ENCODE data around the gene WASF2. TPM values are rescaled to one million over a fixed set of nuclear protein-coding genes. Genes with fewer than 3 reads are reported as not detected.

WASF2 gene
- total and polyA plus RNA-seq, 5 experiments from 2014 or later: 54.8 to 185 (median 68.9) TPM

DNA sequence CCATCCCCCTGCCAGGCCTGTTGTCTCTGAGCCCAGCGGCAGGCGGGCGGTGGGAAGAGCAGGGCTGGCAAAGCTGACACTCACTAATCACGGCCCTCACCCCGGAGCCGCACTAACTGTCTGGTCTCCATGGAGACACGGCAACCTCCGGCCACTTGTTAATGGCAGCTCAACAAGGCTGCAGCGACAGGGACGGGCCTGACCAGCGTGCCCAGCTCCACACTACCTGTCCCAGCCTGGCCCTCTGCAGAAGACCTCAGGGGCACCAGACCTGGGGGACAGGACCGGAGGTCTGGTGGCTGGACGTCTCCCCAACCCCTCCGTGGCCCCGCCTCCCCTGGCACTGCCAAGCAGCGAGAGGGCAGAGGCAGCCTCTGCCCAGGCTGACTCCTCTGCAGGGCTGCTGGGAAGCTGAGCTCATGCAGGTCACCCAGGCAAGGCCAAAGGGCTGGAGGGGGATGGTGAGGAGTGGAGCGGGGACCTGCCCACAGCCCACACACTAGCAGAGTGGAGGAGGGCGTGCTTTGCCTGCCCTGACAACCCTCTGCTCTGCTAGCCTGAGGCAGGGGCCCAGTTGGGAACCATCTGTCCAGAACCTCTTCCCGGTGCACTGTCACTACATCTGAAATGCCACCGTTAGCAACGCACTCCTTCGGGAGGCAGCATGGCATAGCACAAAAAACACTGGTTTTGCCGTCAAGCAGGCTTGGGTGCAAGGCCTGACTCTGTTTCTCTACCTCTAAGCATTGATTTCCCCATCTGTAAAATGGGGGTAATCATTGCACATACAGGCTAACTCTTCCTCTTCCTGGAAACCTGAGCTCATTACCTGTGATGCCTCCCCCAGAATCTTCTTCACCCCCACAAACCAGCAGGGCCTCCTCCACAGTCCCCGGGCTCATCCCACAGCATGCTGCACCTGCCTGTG lies 29.6 kb upstream of the WASF2 start:
- Mint-ChIP-seq H3K36me3 (no peaks in the 10 kb centered on the region), H3K27ac (peak overlapping the region; percentile 94 to 99 (median 98)), H3K4me3 (peak overlapping the region in 7 of 10 donors; percentile 12 to 98 (median 47)), H3K4me1 (peaks cover 43 to 75% (median 62%) of the 10 kb centered on the region in 4 donors), H3K27me3 (no peaks in the 10 kb centered on the region), H3K9me3 (no peaks in the 10 kb centered on the region)
- no peak for DNase-seq
- no peak for ATAC-seq
- POLR2A ChIA-PET: interaction anchor here (0.6 to 10.8 kb wide), 3 partner anchors 12 to 1366 kb away, joined by 3 to 144 read pairs (median 6); partner anchors contain the start of gene WASF2

DNA sequence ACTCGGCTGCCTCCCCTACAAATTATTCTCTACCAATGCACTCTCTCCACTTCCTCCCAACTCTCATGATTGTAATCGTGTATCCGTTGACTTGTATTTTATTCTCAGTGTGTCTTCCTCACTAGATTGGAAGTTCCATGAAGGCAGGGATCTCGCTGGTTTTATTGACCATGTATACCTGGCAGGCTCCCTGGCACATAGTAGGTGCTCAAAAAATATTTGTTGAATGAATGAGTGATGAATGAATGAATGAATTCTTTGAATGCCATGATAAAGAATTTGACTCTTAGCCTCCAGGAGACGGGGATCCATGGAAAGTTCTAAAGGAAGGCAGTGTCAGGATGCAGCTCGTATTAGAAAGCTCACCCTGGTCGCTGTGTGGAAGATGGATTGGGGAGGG lies 28.8 kb upstream of the WASF2 start:
- H3K27ac Mint-ChIP-seq: peak overlapping the region in 9 of 10 donors; percentile 17 to 88 (median 74)
- no peaks in the 10 kb centered on the region for H3K27me3 Mint-ChIP-seq
- H3K4me1 Mint-ChIP-seq: peaks cover 37 to 67% (median 54%) of the 10 kb centered on the region in 4 donors
- peak overlapping the region in 2 of 10 donors; percentile 11 to 25 for H3K4me3 Mint-ChIP-seq
- H3K36me3 Mint-ChIP-seq: no peaks in the 10 kb centered on the region
- DNase-seq (no peak), ATAC-seq (no peak)
- POLR2A ChIA-PET: interaction anchor here (10.8 kb wide), 1 partner anchor 28 kb away, joined by 144 read pairs; the partner anchor contains the start of gene WASF2
- H3K9me3 Mint-ChIP-seq: no peaks in the 10 kb centered on the region

DNA sequence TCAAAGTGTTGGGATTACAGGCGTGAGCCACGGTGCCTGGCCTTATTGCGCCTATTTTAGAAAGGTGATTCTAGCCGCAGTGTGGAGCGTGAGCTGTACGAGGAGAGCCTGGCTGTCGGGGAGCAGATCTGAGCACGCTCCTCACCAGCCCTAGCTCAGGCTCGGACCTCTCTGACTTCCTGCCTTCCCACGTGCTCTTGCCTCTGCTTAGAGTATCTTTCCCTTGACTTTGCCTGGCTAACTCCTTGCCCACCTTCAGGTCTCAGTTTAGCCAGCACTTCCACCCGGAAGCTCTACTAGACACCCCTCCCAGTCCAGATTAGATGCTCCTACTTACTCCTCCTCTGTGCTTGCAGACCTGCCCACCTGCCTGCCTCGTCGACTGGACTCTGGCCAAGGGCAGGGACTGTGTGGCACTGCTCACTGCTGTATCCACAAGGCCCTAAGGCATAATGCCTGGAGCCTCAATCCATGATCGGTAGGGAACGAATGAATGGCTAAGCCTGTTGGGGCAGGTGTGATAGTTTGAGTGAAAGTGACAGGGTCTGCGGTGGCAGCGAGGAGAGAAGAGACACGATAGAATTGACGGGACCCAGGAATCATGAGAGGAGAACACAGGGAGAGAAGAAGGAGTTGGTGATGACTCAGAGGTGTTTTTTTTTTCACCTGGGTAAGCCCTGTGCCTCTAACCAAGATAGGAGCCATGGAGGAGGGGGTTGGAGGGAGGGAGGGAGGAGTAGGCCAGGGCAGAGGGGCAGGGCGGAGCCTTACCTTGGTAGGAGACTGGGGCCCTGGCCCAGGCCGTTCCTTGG lies 28.1 kb upstream of the WASF2 start:
- POLR2A ChIA-PET: interaction anchor here (0.5 to 10.8 kb wide), 3 partner anchors 10 to 49 kb away, joined by 3 to 144 read pairs (median 3); partner anchors contain the start of gene WASF2
- Mint-ChIP-seq H3K4me1 (peaks cover 33 to 60% (median 51%) of the 10 kb centered on the region in 4 donors), H3K27ac (peak overlapping the region; percentile 21 to 93 (median 88)), H3K36me3 (no peaks in the 10 kb centered on the region), H3K9me3 (no peaks in the 10 kb centered on the region), H3K4me3 (peak overlapping the region in 8 of 10 donors; percentile 24 to 75 (median 54)), H3K27me3 (no peaks in the 10 kb centered on the region)
- DNase-seq: no peak
- ATAC-seq: no peak

DNA sequence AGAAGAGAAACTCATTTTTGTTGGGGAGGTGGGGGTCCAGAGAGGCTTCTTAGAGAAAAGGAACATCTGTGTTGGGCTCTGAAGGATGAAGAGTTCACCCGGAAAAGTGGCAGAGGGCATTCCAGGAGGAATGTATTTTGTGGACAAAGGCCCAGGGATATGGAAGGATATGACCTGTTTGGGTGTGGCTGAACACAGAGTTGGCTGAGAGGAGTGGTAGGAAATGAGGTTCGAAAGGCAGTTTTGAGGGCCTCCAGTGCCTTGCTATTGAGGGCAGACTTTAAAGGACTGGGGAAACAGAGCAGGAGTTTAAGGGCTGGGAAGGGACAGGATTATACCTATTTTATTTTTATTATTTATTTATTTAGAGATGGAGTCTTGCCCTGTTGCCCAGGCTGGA lies 27.3 kb upstream of the WASF2 start:
- Mint-ChIP-seq H3K4me1 (peaks cover 26 to 52% (median 44%) of the 10 kb centered on the region in 4 donors), H3K27ac (peak overlapping the region in 9 of 10 donors; percentile 7 to 93 (median 55)), H3K36me3 (no peaks in the 10 kb centered on the region), H3K27me3 (no peaks in the 10 kb centered on the region), H3K4me3 (peak overlapping the region in 6 of 10 donors; percentile 34 to 66 (median 42)), H3K9me3 (no peaks in the 10 kb centered on the region)
- DNase-seq (no peak), ATAC-seq (no peak)
- POLR2A ChIA-PET: interaction anchor here (0.9 to 1.5 kb wide), 2 partner anchors 9 to 11 kb away, joined by 3 to 4 read pairs; no protein-coding TSS in a partner anchor

DNA sequence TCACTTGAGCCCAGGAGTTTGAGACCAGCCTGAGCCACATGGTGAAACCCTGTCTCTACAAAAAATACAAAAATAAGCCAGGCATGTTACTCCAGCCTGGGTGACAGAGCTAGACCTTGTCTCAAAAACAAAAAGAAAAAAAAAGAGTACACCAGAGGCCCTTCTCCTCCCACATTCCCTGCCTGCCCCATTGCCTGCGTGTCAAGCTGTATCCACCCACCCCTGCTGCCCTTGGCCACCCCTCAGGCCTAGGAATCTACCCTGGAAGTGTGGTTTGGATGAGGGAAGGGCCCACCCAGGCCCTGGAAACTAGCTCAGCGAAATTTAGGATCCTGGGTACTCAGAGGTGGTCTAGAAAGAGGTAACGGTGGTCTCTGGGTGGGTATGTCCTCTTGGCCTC lies 25.7 kb upstream of the WASF2 start:
- Mint-ChIP-seq H3K36me3 (no peaks in the 10 kb centered on the region), H3K27ac (peak overlapping the region in 2 of 10 donors; percentile 9 to 65), H3K4me3 (no peak overlapping the region), H3K27me3 (no peaks in the 10 kb centered on the region), H3K4me1 (peaks cover 19 to 35% (median 30%) of the 10 kb centered on the region in 4 donors), H3K9me3 (no peaks in the 10 kb centered on the region)
- DNase-seq (no peak), ATAC-seq (no peak)
- POLR2A ChIA-PET: interaction anchor here (1.3 kb wide), 1 partner anchor 12 kb away, joined by 6 read pairs; no protein-coding TSS in a partner anchor

- Mint-ChIP-seq H3K27ac (peak overlapping the region in 1 of 10 donors; percentile 34), H3K36me3 (no peaks in the 10 kb centered on the region), H3K9me3 (no peaks in the 10 kb centered on the region), H3K27me3 (no peaks in the 10 kb centered on the region), H3K4me1 (peaks cover 13 to 24% (median 20%) of the 10 kb centered on the region in 4 donors), H3K4me3 (no peak overlapping the region)
- ATAC-seq (no peak), DNase-seq (no peak)
- POLR2A ChIA-PET: no interaction called here
These were observed 24.0 kb upstream of the WASF2 start for GRCh38 chr1:27513958-27514357.

GRCh38 chr1:27513528-27513927 lies 23.6 kb upstream of the WASF2 start:
- ATAC-seq (no peak), DNase-seq (no peak)
- Mint-ChIP-seq H3K36me3 (no peaks in the 10 kb centered on the region), H3K9me3 (no peaks in the 10 kb centered on the region), H3K27ac (no peak overlapping the region), H3K4me1 (peaks cover 9 to 19% (median 16%) of the 10 kb centered on the region in 4 donors), H3K27me3 (no peaks in the 10 kb centered on the region), H3K4me3 (no peak overlapping the region)
- POLR2A ChIA-PET: no interaction called here

DNA sequence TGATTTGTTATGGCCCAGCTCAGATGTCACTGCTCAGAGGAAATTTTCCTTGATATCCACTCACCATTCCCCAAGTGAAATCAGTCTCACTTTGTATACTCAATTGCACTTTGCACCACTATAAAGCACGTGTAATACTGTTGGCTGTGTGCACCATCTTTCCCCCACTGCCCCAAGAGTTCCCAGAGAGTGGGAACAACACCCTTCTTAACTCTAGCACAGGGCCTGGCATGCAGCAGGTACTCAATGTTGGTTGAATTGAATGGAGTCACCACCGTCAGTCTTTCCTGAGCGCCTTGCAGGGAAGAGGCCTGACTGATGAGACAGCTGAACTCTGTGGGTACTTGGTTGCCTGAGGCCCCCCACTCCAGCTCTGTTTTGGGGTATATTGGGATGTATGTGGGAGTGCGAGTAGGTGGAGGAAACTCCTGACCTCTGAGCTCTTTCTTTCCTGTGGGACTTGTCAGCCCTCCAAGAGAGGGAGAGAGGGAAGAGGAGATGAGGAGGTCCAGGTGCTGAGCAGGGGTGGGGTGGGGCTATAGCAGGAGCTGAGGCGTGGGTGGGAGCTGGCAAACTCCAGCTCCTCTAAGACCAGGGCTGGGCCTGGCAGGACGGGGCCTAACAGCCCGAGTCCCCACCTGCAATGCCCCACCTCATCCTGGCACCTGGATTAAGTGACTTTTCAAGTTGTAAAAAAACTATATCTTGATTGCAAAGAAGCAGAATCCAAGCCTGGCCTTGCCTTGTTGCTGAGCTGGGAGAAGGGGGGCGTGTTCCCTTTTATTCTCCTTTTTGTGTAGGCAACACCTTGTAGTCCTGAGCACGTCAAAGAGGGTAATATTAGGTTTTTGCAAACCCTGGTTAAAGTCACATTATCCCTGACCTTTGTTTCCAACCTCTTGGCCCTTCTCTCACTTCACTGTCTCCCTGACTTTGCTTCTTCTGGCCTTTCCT lies 19.4 kb upstream of the WASF2 start:
- Mint-ChIP-seq H3K4me1 (peaks cover 0 to 6% (median 3%) of the 10 kb centered on the region in 4 donors), H3K27me3 (no peaks in the 10 kb centered on the region), H3K9me3 (no peaks in the 10 kb centered on the region), H3K36me3 (no peaks in the 10 kb centered on the region), H3K27ac (peak overlapping the region in 3 of 10 donors; percentile 0 to 43 (median 27)), H3K4me3 (no peak overlapping the region)
- ATAC-seq: no peak
- no peak for DNase-seq
- POLR2A ChIA-PET: no interaction called here

GRCh38 chr1:27507960-27508665 lies 18.1 kb upstream of the WASF2 start:
- Mint-ChIP-seq H3K27ac (peak overlapping the region in 7 of 10 donors; percentile 24 to 76 (median 39)), H3K27me3 (no peaks in the 10 kb centered on the region), H3K36me3 (no peaks in the 10 kb centered on the region), H3K4me3 (no peak overlapping the region), H3K9me3 (no peaks in the 10 kb centered on the region), H3K4me1 (peaks cover 0 to 5% (median under 1%) of the 10 kb centered on the region in 4 donors)
- POLR2A ChIA-PET: interaction anchor here (0.6 kb wide), 1 partner anchor 77 kb away, joined by 3 read pairs; no protein-coding TSS in a partner anchor
- ATAC-seq (peak; percentile 33 to 39), DNase-seq (no peak)

GRCh38 chr1:27506703-27507102 lies 16.7 kb upstream of the WASF2 start:
- DNase-seq: no peak
- POLR2A ChIA-PET: interaction anchor here (1.7 kb wide), 1 partner anchor 17 kb away, joined by 4 read pairs; the partner anchor contains the start of gene WASF2
- ATAC-seq: no peak
- H3K27ac Mint-ChIP-seq: peak overlapping the region in 2 of 10 donors; percentile 39 to 60
- H3K4me3 Mint-ChIP-seq: no peak overlapping the region
- H3K4me1 Mint-ChIP-seq: peaks cover 0 to 3% (median 0%) of the 10 kb centered on the region in 4 donors
- H3K9me3 Mint-ChIP-seq: no peaks in the 10 kb centered on the region
- H3K27me3 Mint-ChIP-seq: no peaks in the 10 kb centered on the region
- H3K36me3 Mint-ChIP-seq: no peaks in the 10 kb centered on the region

DNA sequence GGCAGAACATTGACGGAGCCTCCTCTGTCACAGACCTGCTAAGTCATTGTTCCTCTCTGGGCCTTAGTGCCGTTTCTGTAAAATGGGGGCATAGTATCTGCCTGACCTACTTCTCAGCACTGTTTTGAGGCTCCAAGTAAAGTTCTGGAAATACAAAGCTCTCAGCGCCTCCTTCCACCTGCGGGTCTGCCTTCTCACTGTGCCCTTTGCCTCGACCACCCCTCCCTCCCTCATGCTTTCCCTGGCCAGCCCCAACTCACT lies 15.4 kb upstream of the WASF2 start:
- Mint-ChIP-seq H3K27ac (peak overlapping the region in 1 of 10 donors; percentile 7), H3K4me1 (peaks cover 0 to 3% (median 0%) of the 10 kb centered on the region in 4 donors), H3K9me3 (no peaks in the 10 kb centered on the region), H3K4me3 (no peak overlapping the region), H3K36me3 (no peaks in the 10 kb centered on the region), H3K27me3 (no peaks in the 10 kb centered on the region)
- POLR2A ChIA-PET: interaction anchor here (1.0 to 1.7 kb wide), 2 partner anchors 16 to 94 kb away, joined by 3 to 4 read pairs; partner anchors contain the start of gene WASF2
- DNase-seq (no peak), ATAC-seq (no peak)
